Measurements from ENCODE around the gene SULT1C2. TPM values are rescaled to one million over a fixed set of nuclear protein-coding genes. Genes with fewer than 3 reads are reported as not detected.

The SULT1C2 gene
- polyA plus RNA-seq, 2 of the 4 experiments (the other 2 are of a cell fraction), result 0.36 to 0.56 TPM

DNA sequence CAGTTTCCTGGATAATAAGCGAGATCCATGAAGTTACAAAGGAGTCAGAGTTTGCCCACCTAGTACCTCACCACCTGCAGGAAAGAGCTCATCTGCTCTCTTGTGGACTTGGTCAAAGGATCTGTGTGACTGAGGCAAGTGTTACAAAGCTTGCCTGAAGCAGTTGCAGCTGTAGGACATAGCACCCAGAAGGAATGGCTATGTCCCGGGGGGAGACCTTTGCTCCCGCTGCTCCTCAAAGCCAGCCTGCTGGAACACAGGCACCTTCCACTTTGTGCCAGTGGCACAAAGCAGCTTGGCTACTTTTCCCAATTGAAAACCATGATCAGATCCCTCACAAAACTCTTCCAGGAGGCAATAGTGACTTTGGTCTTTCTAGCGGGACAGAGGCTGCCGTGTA, 3.1 kb upstream of the SULT1C2 start:
- no peak overlapping the region for H3K4me3 ChIP-seq
- H3K4me1 ChIP-seq, result peaks cover 13% of the 10 kb centered on the region; the same call in 2 of the 3 replicates
- H3K4me2 ChIP-seq, result no peak overlapping the region
- TF ChIP-seq CBX2 (IDR thresholded peaks at IDR 0.05; ENCODE audit: borderline replicate concordance, low read depth) (no peak), RFX5 (IDR thresholded peaks at IDR 0.05) (no peak), RNF2 (IDR thresholded peaks at IDR 0.05; ENCODE audit: borderline replicate concordance, low read depth) (no peak), KDM1A (IDR thresholded peaks at IDR 0.05; ENCODE audit: low read depth) (no peak), CBX8 (IDR thresholded peaks at IDR 0.05) (no peak), CEBPB (IDR thresholded peaks at IDR 0.05) (no peak), NPAS2 (CRISPR knock-in tag; IDR thresholded peaks at IDR 0.05; ENCODE audit: borderline replicate concordance) (no peak), MYC (IDR thresholded peaks at IDR 0.05; ENCODE audit: borderline replicate concordance, low read length) (no peak), SMC3 (IDR thresholded peaks at IDR 0.05) (no peak)
- TF ChIP-seq, protein P1, sequence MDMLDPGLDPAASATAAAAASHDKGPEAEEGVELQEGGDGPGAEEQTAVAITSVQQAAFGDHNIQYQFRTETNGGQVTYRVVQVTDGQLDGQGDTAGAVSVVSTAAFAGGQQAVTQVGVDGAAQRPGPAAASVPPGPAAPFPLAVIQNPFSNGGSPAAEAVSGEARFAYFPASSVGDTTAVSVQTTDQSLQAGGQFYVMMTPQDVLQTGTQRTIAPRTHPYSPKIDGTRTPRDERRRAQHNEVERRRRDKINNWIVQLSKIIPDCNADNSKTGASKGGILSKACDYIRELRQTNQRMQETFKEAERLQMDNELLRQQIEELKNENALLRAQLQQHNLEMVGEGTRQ (IDR thresholded peaks at IDR 0.05), result no peak
- no peak for ATAC-seq
- ChIA-PET CTCF (interaction anchor here (0.9 kb wide), 1 partner anchor 12 kb away, joined by 3 read pairs; no protein-coding TSS in a partner anchor), POLR2A (no interaction called here)
- no peaks in the 10 kb centered on the region for H3K9me3 ChIP-seq
- no peak for DNase-seq (ENCODE audit: low read depth in 1 of 2, low spot score in 1 of 2)
- H3K27ac ChIP-seq, result no peak overlapping the region
- WGBS (ENCODE audit: missing lambda C conversion rate), result 98% methylated on average over 5 of the region's 5 CpGs
- no peak for FAIRE-seq

DNA sequence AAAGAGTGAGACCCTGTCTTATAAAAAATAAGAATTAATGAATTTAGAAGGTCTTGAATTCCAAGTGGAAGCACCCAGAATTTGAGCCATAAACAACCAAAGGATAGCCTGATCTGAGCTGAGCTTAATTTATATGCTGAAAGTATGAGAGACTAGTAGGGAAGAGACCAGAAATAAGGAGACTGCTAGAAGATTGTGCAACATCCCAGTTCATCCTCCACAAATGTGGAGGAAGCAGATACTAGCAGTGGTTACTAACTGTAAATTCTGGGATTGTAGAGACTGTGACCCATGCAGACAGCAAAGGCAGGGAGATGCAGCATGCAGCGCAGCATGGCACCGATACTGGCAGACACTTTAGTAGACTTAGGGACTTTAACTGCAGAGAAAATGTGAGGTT, 1.5 kb upstream of the SULT1C2 start:
- Histone ChIP-seq H3K4me1 (peaks cover 8% of the 10 kb centered on the region; the same call in 2 of the 3 replicates), H3K27ac (no peak overlapping the region), H3K4me3 (no peak overlapping the region), H3K4me2 (no peak overlapping the region), H3K9me3 (no peaks in the 10 kb centered on the region)
- DNase-seq (ENCODE audit: low read depth in 1 of 2, low spot score in 1 of 2) (no peak), ATAC-seq (no peak), FAIRE-seq (no peak)
- POLR2A ChIA-PET, result no interaction called here
- 100% methylated on average over 2 of the region's 2 CpGs for WGBS (ENCODE audit: missing lambda C conversion rate)
- CTCF ChIA-PET, result interaction anchor here (1.3 kb wide), 1 partner anchor 8 kb away, joined by 3 read pairs; no protein-coding TSS in a partner anchor
- TF ChIP-seq ZFP36 (IDR thresholded peaks at IDR 0.05; ENCODE audit: borderline replicate concordance, partially characterized antibody) (no peak), POLR2AphosphoS2 (conservative IDR thresholded peaks at IDR 0.05; ENCODE audit: low read length) (no peak)

DNA sequence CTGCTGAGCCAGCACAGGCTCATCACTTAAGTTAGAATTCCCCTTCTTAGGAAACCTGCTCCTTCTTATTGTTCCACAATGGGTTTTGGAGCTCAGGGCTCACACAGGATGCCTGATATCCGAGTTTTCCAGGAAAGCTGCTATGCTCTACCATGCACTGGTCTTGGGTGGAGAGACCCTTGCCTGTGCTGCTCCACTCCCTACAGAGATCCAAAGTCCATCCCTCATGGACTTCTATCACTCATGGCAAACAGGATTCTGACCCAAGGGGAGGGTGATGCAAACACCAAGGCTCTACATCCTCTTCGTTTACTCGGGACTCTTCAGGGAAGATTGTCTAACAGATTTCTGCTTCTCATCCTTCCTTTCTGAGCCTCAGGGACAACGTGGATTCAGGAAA, 5.2 kb downstream of the SULT1C2 start:
- CTCF ChIA-PET, result no interaction called here

More for the DNA sequence above, 5.2 kb downstream of the SULT1C2 start:
- H3K4me1 ChIP-seq, result peaks cover 9% of the 10 kb centered on the region
- no peak for ATAC-seq
- no peak for FAIRE-seq
- no peak overlapping the region for H3K27ac ChIP-seq
- DNase-seq (ENCODE audit: low read depth in 1 of 2, low spot score in 1 of 2), result no peak
- no peak overlapping the region for H3K4me3 ChIP-seq
- no peaks in the 10 kb centered on the region for H3K9me3 ChIP-seq
- TF ChIP-seq ZC3H11A (IDR thresholded peaks at IDR 0.05), result no peak
- TF ChIP-seq CHD2 (IDR thresholded peaks at IDR 0.05; ENCODE audit: low read length, partially characterized antibody), result no peak
- TF ChIP-seq, protein P2, sequence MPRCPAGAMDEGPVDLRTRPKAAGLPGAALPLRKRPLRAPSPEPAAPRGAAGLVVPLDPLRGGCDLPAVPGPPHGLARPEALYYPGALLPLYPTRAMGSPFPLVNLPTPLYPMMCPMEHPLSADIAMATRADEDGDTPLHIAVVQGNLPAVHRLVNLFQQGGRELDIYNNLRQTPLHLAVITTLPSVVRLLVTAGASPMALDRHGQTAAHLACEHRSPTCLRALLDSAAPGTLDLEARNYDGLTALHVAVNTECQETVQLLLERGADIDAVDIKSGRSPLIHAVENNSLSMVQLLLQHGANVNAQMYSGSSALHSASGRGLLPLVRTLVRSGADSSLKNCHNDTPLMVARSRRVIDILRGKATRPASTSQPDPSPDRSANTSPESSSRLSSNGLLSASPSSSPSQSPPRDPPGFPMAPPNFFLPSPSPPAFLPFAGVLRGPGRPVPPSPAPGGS (IDR thresholded peaks at IDR 0.05), result no peak
- TF ChIP-seq, protein P3, sequence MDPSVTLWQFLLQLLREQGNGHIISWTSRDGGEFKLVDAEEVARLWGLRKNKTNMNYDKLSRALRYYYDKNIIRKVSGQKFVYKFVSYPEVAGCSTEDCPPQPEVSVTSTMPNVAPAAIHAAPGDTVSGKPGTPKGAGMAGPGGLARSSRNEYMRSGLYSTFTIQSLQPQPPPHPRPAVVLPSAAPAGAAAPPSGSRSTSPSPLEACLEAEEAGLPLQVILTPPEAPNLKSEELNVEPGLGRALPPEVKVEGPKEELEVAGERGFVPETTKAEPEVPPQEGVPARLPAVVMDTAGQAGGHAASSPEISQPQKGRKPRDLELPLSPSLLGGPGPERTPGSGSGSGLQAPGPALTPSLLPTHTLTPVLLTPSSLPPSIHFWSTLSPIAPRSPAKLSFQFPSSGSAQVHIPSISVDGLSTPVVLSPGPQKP (IDR thresholded peaks at IDR 0.05; ENCODE audit: low read depth, low read length), result no peak
- 54% methylated on average over 4 of the region's 4 CpGs for WGBS (ENCODE audit: missing lambda C conversion rate)
- H3K4me2 ChIP-seq, result no peak overlapping the region
- POLR2A ChIA-PET, result no interaction called here
